AG04450 (cell line): Measurements from ENCODE around the gene NPR2. TPM values are rescaled to one million over a fixed set of nuclear protein-coding genes. Genes with fewer than 3 reads are reported as not detected.

Source experiments
- CTCF ChIA-PET: fragments of 300-600, 350-600 bp; formaldehyde crosslinking; extraction: SDS; loops from one replicate; lab custom pipeline; 2022; ENCODE audit warnings: antibody characterized with exemption, inconsistent platforms; lab: Charles Lee
- POLR2A ChIA-PET: fragments of 350-600 bp; formaldehyde crosslinking; extraction: SDS; loops from one replicate; lab custom pipeline; 2021; ENCODE audit warnings: antibody characterized with exemption, inconsistent platforms; lab: Yijun Ruan, JAX
- DNase-seq: peaks from one replicate; pipeline ENCODE4 v3.0.0-alpha.2; 2011; ENCODE audit warnings: low read depth, low spot score
- H3K27ac ChIP-seq: one replicate; pipeline ENCODE4 v1.5.1; 2012; ENCODE audit warnings: low read depth, low read length, control low read depth
- H3K27me3 ChIP-seq: one replicate; pipeline ENCODE4 v1.6.0; 2012; ENCODE audit warnings: low read length; ENCODE audit not compliant: control insufficient read depth, insufficient read depth
- H3K4me3 ChIP-seq: 2 replicates; pipeline ENCODE4 v1.5.1; 2011; ENCODE audit warnings: mild to moderate bottlenecking, low read depth, low read length, control low read depth
- H3K9me3 ChIP-seq: 2 replicates; pipeline ENCODE4 v1.5.1; 2012; ENCODE audit warnings: low read length; ENCODE audit not compliant: control insufficient read depth, insufficient read depth
- polyA minus RNA-seq: library from RNA; depleted of rRNA, polyadenylated mRNA; stranded (reverse); fragments of >200 nt; gene quantifications from 2 replicates; pipeline ENCODE4 v1.2.3, GENCODE V29; 2011; rRNA and poly(A)+ RNA removed
- polyA plus RNA-seq: library from polyadenylated mRNA; depleted of rRNA; stranded (reverse); fragments of >200 nt; gene quantifications from 2 replicates; pipeline ENCODE4 v1.2.3, GENCODE V29; 2011; rRNA removed
- TF ChIP-seq, protein P1 (sequence below): IDR thresholded peaks from 2 replicates; pipeline ENCODE4 v1.5.1; 2011; ENCODE audit warnings: low read depth, low read length, control low read depth, inconsistent platforms

Gene NPR2
- 31.9 and 44.6 TPM in 2 replicates for polyA plus RNA-seq
- 40.5 and 48.0 TPM in 2 replicates for polyA minus RNA-seq

GRCh38 chr9:35791297-35791921 lies at the start of gene NPR2:
NPR2 (plus strand) TSS chr9:35791591; CDS start chr9:35792409, 818 bp downstream.
- TF ChIP-seq, protein P1, sequence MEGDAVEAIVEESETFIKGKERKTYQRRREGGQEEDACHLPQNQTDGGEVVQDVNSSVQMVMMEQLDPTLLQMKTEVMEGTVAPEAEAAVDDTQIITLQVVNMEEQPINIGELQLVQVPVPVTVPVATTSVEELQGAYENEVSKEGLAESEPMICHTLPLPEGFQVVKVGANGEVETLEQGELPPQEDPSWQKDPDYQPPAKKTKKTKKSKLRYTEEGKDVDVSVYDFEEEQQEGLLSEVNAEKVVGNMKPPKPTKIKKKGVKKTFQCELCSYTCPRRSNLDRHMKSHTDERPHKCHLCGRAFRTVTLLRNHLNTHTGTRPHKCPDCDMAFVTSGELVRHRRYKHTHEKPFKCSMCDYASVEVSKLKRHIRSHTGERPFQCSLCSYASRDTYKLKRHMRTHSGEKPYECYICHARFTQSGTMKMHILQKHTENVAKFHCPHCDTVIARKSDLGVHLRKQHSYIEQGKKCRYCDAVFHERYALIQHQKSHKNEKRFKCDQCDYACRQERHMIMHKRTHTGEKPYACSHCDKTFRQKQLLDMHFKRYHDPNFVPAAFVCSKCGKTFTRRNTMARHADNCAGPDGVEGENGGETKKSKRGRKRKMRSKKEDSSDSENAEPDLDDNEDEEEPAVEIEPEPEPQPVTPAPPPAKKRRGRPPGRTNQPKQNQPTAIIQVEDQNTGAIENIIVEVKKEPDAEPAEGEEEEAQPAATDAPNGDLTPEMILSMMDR: no peak
- DNase-seq: no peak
- POLR2A ChIA-PET: interaction anchor here (0.6 kb wide), 1 partner anchor 253 kb away, joined by 5 read pairs; no protein-coding TSS in a partner anchor
- Histone ChIP-seq H3K4me3 (peak within 1 kb of the TSS; percentile 65), H3K9me3 (no peaks in the 10 kb centered on the region; the same call in 1 of the 2 replicates), H3K27ac (peak within 1 kb of the TSS; percentile 31), H3K27me3 (no peaks in the 10 kb centered on the region)
- CTCF ChIA-PET: interaction anchor here (0.6 to 2.2 kb wide), 4 partner anchors 26 to 154 kb away, joined by 5 to 9 read pairs (median 6); no protein-coding TSS in a partner anchor

DNA sequence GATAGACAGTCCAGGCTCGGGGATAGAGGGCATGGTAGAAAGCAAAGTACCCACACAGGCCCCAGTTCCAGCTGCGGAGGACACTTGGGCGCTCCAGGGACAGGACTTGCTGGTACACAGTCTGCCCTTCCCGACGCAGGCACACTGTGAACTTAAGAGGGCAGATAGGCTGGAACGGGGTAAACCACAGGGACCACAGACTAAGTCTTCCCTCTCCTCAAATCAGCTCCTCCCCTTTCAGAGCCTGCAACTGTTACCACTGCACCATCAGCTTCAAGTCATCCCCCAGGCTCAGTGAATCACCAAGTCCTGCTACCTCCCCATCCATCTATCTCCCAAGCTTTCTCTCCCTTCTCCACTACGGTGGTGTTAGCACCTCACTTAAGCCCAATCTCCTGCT lies 49.7 kb upstream of the NPR2 start:
- no peaks in the 10 kb centered on the region for H3K9me3 ChIP-seq
- H3K27me3 ChIP-seq: no peaks in the 10 kb centered on the region
- CTCF ChIA-PET: interaction anchor here (0.6 kb wide), 1 partner anchor 8 kb away, joined by 3 read pairs; no protein-coding TSS in a partner anchor
- no peak overlapping the region for H3K4me3 ChIP-seq
- TF ChIP-seq, protein P1: no peak
- no peak for DNase-seq
- POLR2A ChIA-PET: interaction anchor here (0.7 to 1.6 kb wide), 2 partner anchors 9 to 55 kb away, joined by 6 to 7 read pairs; partner anchors contain the start of genes CREB3 and TLN1
- H3K27ac ChIP-seq: no peak overlapping the region

- Histone ChIP-seq H3K27ac (no peak overlapping the region), H3K9me3 (no peaks in the 10 kb centered on the region), H3K4me3 (no peak overlapping the region), H3K27me3 (no peaks in the 10 kb centered on the region)
- TF ChIP-seq, protein P1: no peak
- DNase-seq: no peak
- ChIA-PET CTCF (no interaction called here), POLR2A (interaction anchor here (1.0 kb wide), 1 partner anchor 16 kb away, joined by 3 read pairs; no protein-coding TSS in a partner anchor)
These were observed 47.9 kb upstream of the NPR2 start for GRCh38 chr9:35743452-35743851.

- POLR2A ChIA-PET: interaction anchor here (1.0 to 1.1 kb wide), 2 partner anchors 16 to 68 kb away, joined by 3 read pairs; partner anchors contain the start of gene SPAG8
- TF ChIP-seq, protein P1: no peak
These were observed 47.4 kb upstream of the NPR2 start for GRCh38 chr9:35743880-35744518.

More at GRCh38 chr9:35743880-35744518, 47.4 kb upstream of the NPR2 start:
- DNase-seq: no peak
- Histone ChIP-seq H3K27me3 (no peaks in the 10 kb centered on the region), H3K4me3 (no peak overlapping the region), H3K9me3 (no peaks in the 10 kb centered on the region), H3K27ac (no peak overlapping the region)
- CTCF ChIA-PET: interaction anchor here (0.6 kb wide), 1 partner anchor 13 kb away, joined by 4 read pairs; no protein-coding TSS in a partner anchor
